Testis (tissue), 3 donors: ENCODE results near the gene MRPL41. TPM values are rescaled to one million over a fixed set of nuclear protein-coding genes. Genes with fewer than 3 reads are reported as not detected.

ENCODE experiments used
- DNase-seq: peaks from one replicate; pipeline ENCODE4 v3.0.0-alpha.2; 2019
- H3K27ac ChIP-seq, 2 donors: fragments of 200-600 bp; sonication (generic); one replicate each; pipeline ENCODE4 v1.5.1; 2019
- H3K27me3 ChIP-seq: fragments of 200-600 bp; sonication (generic); one replicate; pipeline ENCODE4 v1.5.1; 2019
- H3K36me3 ChIP-seq: fragments of 200-600 bp; sonication (generic); one replicate; pipeline ENCODE4 v1.5.1; 2017; ENCODE audit warnings: low read depth; ENCODE audit errors: missing control alignments
- H3K4me1 ChIP-seq: fragments of 200-600 bp; sonication (generic); one replicate; pipeline ENCODE4 v1.5.1; 2019
- H3K4me3 ChIP-seq, 2 donors: fragments of 200-600 bp; sonication (generic); one replicate each; pipeline ENCODE4 v1.5.1; 2017 to 2019
- H3K9me3 ChIP-seq: fragments of 200-600 bp; sonication (generic); one replicate; pipeline ENCODE4 v1.5.1; 2017
- CTCF ChIP-seq, 3 experiments: fragments of 450-650 bp in 2 of 3; fragments of 200-600 bp in 1 of 3; sonication (generic) in 1 of 3; IDR thresholded peaks; one replicate each; pipeline ENCODE4 v1.5.1; 2016 to 2019; ENCODE audit warnings: antibody characterized with exemption in 3 of 3, mild to moderate bottlenecking in 2 of 3, moderate library complexity in 1 of 3
- POLR2A ChIP-seq: fragments of 450-650 bp; IDR thresholded peaks from one replicate; pipeline ENCODE4 v1.6.1; 2017; ENCODE audit warnings: antibody characterized with exemption, mild to moderate bottlenecking, moderate library complexity
- WGBS, 2 donors: methylation state at CpG; one replicate each; pipeline ENCODE4 v1.1.5; 2018; 5-methylcytosine and 5-hydroxymethylcytosine counted together
- intact Hi-C: fragments of 100-400 bp; cut with DNase I; formaldehyde crosslinking; loops from one replicate; pipeline ENCODE4 v1.15.1; 2023; ENCODE audit warnings: low total_unique reads
- polyA plus RNA-seq: library from polyadenylated mRNA; stranded (reverse); fragments of 350-450 nt; fragmentation: Illumina TruSeq; extraction: RNeasy Lipid Tissue Mini Kit (QIAGEN cat#74804); gene quantifications from one replicate; pipeline ENCODE4 v1.2.3, GENCODE V29; 2014; ENCODE audit warnings: low read depth, low replicate concordance; ENCODE audit not compliant: insufficient read depth
- total RNA-seq, 2 donors: library from RNA; depleted of rRNA; stranded (reverse); fragments of >200 nt; gene quantifications; one replicate each; pipeline ENCODE4 v1.2.3, GENCODE V29; 2016

Gene MRPL41
- total and polyA plus RNA-seq, 3 donors from 2014 or later: 25.9 to 55.0 (median 29.8) TPM

GRCh38 chr9:137578518-137579258, 27.0 kb downstream of the MRPL41 start, which contains the start of gene DPH7:
Gene DPH7 (minus strand): TSS chr9:137578925. CDS start chr9:137578777, 148 bp downstream.
- H3K27ac ChIP-seq: peak within 1 kb of the TSS; percentile 77 to 79
- H3K4me1 ChIP-seq: peaks cover 6% of the 10 kb centered on the region
- H3K27me3 ChIP-seq: no peaks in the 10 kb centered on the region
- peak within 1 kb of the TSS; percentile 95 to 98 for H3K4me3 ChIP-seq
- 0 to 3% methylated on average over 1 to 81 of the region's 82 CpGs for WGBS, 2 donors
- H3K36me3 ChIP-seq: no peaks in the 10 kb centered on the region
- peak; percentile 96 for DNase-seq
- intact Hi-C loops: no loop called here
- no peaks in the 10 kb centered on the region for H3K9me3 ChIP-seq
- TF ChIP-seq POLR2A (no peak), CTCF (IDR thresholded peaks at IDR 0.05) (peak; percentile 87 to 96 (median 95))

- H3K4me1 ChIP-seq: peaks cover 6% of the 10 kb centered on the region
- intact Hi-C loops: no loop called here
- peak overlapping the region; percentile 95 to 98 for H3K4me3 ChIP-seq
- no peaks in the 10 kb centered on the region for H3K36me3 ChIP-seq
- no peaks in the 10 kb centered on the region for H3K27me3 ChIP-seq
- WGBS, 2 donors: 27 to 31% methylated on average over 8 to 19 of the region's 19 CpGs
- H3K9me3 ChIP-seq: no peaks in the 10 kb centered on the region
- DNase-seq: no peak
- peak overlapping the region; percentile 28 to 77 for H3K27ac ChIP-seq
- TF ChIP-seq CTCF (IDR thresholded peaks at IDR 0.05) (no peak), POLR2A (no peak)
Measured at GRCh38 chr9:137579259-137579604, 27.6 kb downstream of the MRPL41 start.

GRCh38 chr9:137580209-137580953, 28.7 kb downstream of the MRPL41 start:
- no peak for DNase-seq
- Histone ChIP-seq H3K27me3 (no peaks in the 10 kb centered on the region), H3K36me3 (no peaks in the 10 kb centered on the region), H3K27ac (no peak overlapping the region), H3K4me3 (no peak overlapping the region), H3K4me1 (peaks cover 6% of the 10 kb centered on the region), H3K9me3 (no peaks in the 10 kb centered on the region)
- intact Hi-C loops: no loop called here
- WGBS, 2 donors: 86 to 89% methylated on average over 20 to 21 of the region's 23 CpGs
- TF ChIP-seq POLR2A: no peak
- no peak for TF ChIP-seq CTCF (IDR thresholded peaks at IDR 0.05)

DNA sequence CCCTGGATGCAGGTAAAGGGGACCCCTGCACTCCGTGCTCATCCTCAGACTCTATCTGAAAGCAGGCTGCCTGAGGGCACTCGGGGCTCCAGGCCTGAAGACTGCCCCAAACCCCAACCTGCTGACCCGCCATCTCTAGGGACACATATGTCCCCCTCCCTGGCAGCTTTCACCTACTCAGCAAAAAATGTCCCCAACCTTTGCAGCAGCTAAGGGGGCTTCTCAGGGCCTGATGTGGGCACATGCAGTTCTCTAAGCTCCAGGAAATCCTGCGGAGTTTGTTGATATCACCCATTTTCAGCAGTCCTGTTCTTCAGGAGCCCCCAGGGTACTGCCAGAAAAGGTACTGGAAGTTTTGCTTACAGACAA, 29.3 kb downstream of the MRPL41 start:
- TF ChIP-seq POLR2A: no peak
- Histone ChIP-seq H3K27ac (no peak overlapping the region), H3K27me3 (no peaks in the 10 kb centered on the region), H3K4me1 (peaks cover 6% of the 10 kb centered on the region), H3K9me3 (no peaks in the 10 kb centered on the region), H3K36me3 (no peaks in the 10 kb centered on the region), H3K4me3 (no peak overlapping the region)
- 94 to 97% methylated on average over 4 of the region's 4 CpGs for WGBS, 2 donors
- DNase-seq: no peak
- intact Hi-C loops: no loop called here
